ENCODE measurements around the gene LRP1B.
"Not testable (repeated sequence)": the region's sequence is repeated elsewhere in the genome, so short reads cannot be mapped to it uniquely, and the experiment has no call there.

LRP1B gene

GRCh38 chr2:140440815-140441214 is 1690.0 kb downstream of the LRP1B start:
- Histone ChIP-seq H3K4me3 (ENCODE audit: low read depth, low read length) (no peak overlapping the region), H3K27me3 (no peaks in the 10 kb centered on the region), H3K4me1 (no peaks in the 10 kb centered on the region), H3K36me3 (no peaks in the 10 kb centered on the region), H3K9me3 (no peaks in the 10 kb centered on the region)
- DNase-seq, result no peak
- no peak for TF ChIP-seq CTCF (IDR thresholded peaks at IDR 0.05; ENCODE audit: low read depth, low read length)

GRCh38 chr2:140436936-140437335 is 1693.9 kb downstream of the LRP1B start:
- no peaks in the 10 kb centered on the region for H3K27me3 ChIP-seq
- DNase-seq, result no peak
- no peaks in the 10 kb centered on the region for H3K4me1 ChIP-seq
- TF ChIP-seq CTCF (IDR thresholded peaks at IDR 0.05; ENCODE audit: low read depth, low read length), result no peak
- no peaks in the 10 kb centered on the region for H3K36me3 ChIP-seq
- H3K4me3 ChIP-seq (ENCODE audit: low read depth, low read length), result no peak overlapping the region
- H3K9me3 ChIP-seq, result no peaks in the 10 kb centered on the region

GRCh38 chr2:140427033-140427432 is 1703.8 kb downstream of the LRP1B start:
- H3K36me3 ChIP-seq, result not testable (repeated sequence)

GRCh38 chr2:140424471-140424870 is 1706.3 kb downstream of the LRP1B start:
- Histone ChIP-seq H3K4me3 (ENCODE audit: low read depth, low read length) (no peak overlapping the region), H3K9me3 (no peaks in the 10 kb centered on the region)
- TF ChIP-seq CTCF (IDR thresholded peaks at IDR 0.05; ENCODE audit: low read depth, low read length), result no peak

More at GRCh38 chr2:140427033-140427432, 1703.8 kb downstream of the LRP1B start:
- H3K27me3 ChIP-seq; H3K4me3 ChIP-seq (ENCODE audit: low read depth, low read length); H3K4me1 ChIP-seq; DNase-seq; H3K9me3 ChIP-seq: not testable (repeated sequence)

GRCh38 chr2:140422759-140423158 is 1708.1 kb downstream of the LRP1B start:
- DNase-seq, result no peak
- Histone ChIP-seq H3K9me3 (no peaks in the 10 kb centered on the region), H3K27me3 (no peaks in the 10 kb centered on the region), H3K4me1 (no peaks in the 10 kb centered on the region), H3K4me3 (ENCODE audit: low read depth, low read length) (no peak overlapping the region), H3K36me3 (no peaks in the 10 kb centered on the region)
- TF ChIP-seq CTCF (IDR thresholded peaks at IDR 0.05; ENCODE audit: low read depth, low read length), result no peak

More at GRCh38 chr2:140424471-140424870, 1706.3 kb downstream of the LRP1B start:
- Histone ChIP-seq H3K4me1 (no peaks in the 10 kb centered on the region), H3K36me3 (no peaks in the 10 kb centered on the region), H3K27me3 (no peaks in the 10 kb centered on the region)
- DNase-seq, result no peak

- no peaks in the 10 kb centered on the region for H3K9me3 ChIP-seq
- H3K4me3 ChIP-seq (ENCODE audit: low read depth, low read length), result no peak overlapping the region
- H3K36me3 ChIP-seq, result no peaks in the 10 kb centered on the region
- H3K27me3 ChIP-seq, result no peaks in the 10 kb centered on the region
- DNase-seq, result no peak
- H3K4me1 ChIP-seq, result no peaks in the 10 kb centered on the region
- TF ChIP-seq CTCF (IDR thresholded peaks at IDR 0.05; ENCODE audit: low read depth, low read length), result no peak
These were observed 1713.3 kb downstream of the LRP1B start for GRCh38 chr2:140417504-140417903.

- Histone ChIP-seq H3K4me1 (no peaks in the 10 kb centered on the region), H3K27me3 (no peaks in the 10 kb centered on the region), H3K36me3 (no peaks in the 10 kb centered on the region), H3K4me3 (ENCODE audit: low read depth, low read length) (no peak overlapping the region), H3K9me3 (no peaks in the 10 kb centered on the region)
- no peak for TF ChIP-seq CTCF (IDR thresholded peaks at IDR 0.05; ENCODE audit: low read depth, low read length)
- no peak for DNase-seq
These were observed 1714.2 kb downstream of the LRP1B start for GRCh38 chr2:140416577-140416976.

- DNase-seq; H3K36me3 ChIP-seq; H3K4me3 ChIP-seq (ENCODE audit: low read depth, low read length); H3K4me1 ChIP-seq; H3K27me3 ChIP-seq; H3K9me3 ChIP-seq: not testable (repeated sequence)
These were observed 1715.8 kb downstream of the LRP1B start for GRCh38 chr2:140415035-140415434.
